GM21447 (cell line): Measurements from ENCODE around the gene TRIM27.
"Not testable (repeated sequence)": the region's sequence is repeated elsewhere in the genome, so short reads cannot be mapped to it uniquely, and the experiment has no call there.

Source experiments
- ATAC-seq: cut with Tn5 transposase; IDR thresholded peaks from one replicate; pipeline ENCODE4 v1.9.1; 2021; ENCODE audit not compliant: unreplicated experiment

The TRIM27 gene

DNA sequence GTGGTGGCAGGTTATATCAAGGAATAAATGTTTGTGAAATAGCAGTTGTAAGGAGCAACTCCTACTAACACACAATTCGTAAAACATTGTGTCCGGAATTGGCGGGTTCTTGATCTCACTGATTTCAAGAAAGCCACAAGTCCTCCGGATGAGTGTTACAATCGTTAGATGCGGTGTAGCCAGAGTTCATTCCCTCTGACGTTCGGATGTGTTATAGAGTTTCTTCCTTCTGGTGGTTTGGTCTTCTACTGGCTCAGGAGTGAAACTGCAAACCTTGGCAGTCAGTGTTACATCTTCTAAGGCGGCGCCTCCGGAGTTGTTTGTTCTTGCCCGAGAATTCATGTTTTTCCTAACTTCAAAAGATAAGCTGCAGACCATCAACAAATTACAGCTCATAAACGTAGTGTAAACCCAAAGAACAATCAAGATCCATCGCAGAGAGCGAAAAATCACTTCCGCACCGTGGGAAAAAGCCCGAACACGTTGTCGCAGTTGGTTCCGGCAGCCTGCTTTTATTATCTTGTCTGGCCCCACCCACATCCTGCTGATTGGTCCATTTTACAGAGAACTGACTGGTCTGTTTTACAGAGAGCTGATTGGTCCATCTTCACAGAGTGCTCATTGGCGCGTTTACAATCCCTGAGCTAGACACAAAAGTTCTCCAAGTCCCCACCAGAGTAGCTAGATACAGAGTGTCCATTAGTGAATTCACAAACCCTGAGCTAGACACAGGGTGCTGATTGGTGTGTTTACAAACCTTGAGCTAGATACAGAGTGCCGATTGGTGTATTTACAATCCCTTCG lies 58.2 kb downstream of the TRIM27 start:
- ATAC-seq, result no peak

DNA sequence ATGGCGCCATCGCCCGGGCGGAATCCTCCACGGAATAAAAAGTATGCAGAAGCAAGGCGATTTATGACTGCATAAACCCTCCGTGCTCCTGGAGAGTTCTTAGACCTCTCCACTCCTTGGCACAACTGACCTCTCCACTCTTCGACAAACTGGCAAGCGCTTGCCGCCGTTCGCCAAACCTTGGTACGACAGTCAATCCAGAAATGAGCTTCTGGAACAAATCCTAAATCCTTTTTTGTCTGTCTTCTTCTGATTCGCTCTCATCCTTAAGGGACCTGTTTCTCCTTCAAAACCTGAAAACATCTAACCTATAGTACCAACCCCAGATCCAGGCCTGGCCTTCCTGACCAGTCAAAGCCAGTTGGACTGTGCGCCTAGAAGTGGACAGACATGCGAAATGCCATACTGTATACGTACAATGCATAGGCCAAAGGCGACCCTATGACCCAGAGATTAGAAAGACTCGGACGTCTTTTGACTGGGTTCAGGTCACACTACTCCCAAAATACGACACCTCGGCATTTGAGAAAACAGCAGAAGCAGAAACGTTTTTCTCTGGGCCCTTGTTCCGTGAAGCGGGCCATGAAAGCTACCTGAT lies 59.4 kb downstream of the TRIM27 start:
- ATAC-seq, result no peak

DNA sequence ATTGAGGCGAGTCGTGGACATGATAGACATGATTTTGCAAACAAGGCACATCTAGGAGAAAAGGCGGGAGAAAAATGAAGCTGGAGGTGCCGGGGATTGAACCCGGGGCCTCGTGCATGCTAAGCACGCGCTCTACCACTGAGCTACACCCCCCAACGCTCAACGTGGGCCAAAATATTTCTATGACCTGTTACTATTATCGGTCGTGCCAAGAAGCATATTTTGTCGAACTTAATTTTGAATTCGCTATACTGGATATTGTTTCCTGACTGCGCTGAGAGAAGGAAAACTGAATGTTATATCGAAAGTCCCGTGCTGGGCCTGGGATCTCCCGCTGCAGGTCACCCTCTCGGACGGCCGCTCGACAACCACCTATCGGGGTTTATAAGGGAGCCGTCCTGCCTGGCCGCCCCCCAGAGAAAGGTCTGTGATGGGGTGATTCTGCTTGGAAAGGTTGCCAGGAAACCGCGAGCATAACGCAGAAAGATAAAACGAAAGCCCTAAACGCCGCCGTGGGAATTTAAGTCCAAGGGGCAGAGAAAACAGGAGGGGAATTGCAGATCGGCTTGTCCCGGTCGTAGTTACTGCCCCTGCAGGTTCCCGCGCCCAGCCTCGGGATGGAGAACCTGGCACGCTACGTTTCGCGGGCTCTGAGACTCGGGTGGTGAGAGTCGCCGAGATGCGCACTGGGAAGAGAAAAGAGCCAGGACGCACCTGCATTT lies 60.0 kb downstream of the TRIM27 start:
- peak; percentile 45 for ATAC-seq

DNA sequence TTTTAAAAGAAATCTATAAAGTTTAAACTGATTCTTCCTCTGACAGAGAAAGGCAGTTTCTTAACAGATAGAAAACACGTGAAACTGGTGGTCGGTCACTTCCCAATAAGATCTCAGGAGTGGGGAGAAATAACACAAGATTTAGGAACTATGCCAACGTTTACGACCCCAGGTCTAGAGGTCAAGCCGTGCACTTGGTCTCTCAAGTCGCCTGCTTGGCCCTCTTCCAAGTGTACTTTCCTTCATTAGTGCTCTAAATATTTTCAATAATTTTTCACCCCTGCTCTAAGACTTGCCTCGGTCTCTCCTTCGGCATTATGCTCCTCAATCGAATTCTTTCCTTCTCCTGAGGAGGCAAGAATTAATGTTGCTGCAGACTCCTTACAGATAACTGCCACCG lies 61.7 kb downstream of the TRIM27 start:
- ATAC-seq, result no peak

DNA sequence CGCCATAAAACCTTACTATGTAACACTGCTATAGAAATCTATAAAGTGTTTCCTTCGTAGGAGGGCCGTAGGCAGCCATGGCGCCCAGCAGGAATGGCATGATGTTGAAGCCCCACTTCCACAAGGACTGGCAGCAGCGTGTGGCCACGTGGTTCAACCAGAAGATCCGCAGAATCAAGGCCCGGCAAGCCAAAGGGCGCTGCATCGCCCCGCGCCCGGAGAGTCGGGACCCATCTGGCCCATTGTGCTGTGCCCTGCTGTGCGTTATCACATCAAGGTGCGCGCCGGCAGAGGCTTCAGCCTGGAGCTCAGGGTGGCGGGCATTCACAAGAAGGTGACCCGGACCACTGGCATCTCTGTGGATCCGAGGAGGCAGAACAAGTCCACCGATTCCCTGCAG lies 62.4 kb downstream of the TRIM27 start:
- no peak for ATAC-seq

DNA sequence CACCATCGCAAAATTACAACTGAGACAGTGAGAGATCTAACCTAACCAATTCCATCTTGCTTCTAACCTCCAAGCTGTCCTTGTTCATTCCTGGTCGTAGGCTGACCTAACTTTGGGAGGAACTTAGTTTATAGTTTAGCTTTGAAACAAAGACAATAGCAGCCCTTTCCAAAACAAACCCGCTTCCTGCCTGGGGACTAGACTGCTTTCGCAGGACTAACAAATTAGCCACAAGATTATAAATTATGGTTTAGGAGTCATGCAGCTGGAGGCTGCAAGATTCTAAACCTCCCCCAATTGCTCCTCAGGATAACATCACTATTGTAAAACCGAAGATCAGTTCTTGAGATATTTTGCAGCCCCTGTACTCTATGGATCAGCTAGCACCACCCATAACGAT lies 63.2 kb downstream of the TRIM27 start:
- ATAC-seq, result no peak

DNA sequence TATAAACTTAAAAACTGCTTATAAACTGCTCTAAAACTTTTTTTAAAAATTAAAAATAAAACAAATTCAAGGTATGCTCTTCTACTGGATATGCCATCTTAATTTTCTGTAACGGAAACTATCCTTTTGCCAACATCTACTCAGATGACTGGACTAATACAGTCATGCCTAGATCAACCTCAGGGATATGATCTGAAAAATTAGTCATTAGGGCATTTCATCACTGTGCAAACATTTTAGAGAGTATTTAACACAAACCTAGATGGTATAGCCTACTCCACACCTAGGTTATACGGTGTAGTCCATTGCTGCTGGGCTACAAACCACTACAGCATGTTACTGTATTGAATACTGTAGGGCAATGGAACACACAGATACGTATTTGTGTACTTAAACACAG lies 64.8 kb downstream of the TRIM27 start:
- ATAC-seq, result no peak

DNA sequence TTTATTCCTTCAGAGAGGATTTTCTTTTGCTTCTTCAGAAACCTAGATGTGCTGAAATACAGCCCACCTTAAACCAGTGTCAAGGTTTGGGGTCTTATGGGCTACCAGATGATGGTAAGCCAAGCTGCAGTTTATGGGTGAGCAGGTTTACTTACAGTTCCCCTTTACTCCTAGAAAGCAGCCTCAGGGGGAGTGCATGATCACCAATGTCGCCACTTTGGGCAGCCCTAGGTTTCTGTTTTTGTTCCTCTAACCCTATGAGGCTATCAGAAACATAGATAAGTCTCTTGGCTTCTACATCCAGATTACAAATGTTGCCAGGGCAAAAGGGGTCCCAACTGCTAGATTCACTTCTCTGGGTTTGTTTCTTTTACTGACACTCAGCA lies 67.2 kb downstream of the TRIM27 start:
- ATAC-seq, result no peak

DNA sequence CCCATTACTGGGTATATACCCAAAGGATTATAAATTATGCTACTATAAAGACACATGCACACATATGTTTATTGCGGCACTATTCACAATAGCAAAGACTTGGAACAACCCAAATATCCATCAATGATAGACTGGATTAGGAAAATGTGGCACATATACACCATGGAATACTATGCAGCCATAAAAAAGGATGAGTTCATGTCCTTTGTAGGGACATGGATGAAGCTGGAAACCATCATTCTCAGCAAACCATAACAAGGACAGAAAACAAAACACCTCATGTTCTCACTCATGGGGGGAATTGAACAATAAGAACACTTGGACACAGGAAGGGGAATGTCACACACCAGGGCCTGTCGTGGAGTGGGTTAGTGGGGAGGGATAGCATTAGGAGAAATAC lies 69.4 kb downstream of the TRIM27 start:
- not testable (repeated sequence) for ATAC-seq
